Parathyroid adenoma (tissue), 2 donors: ENCODE results near the gene DNM3.

Experiments
- H2AFZ ChIP-seq: fragments of 300-600 bp; sonication (generic); one replicate; pipeline ENCODE4 v1.7.0; 2017; ENCODE audit warnings: antibody characterized with exemption, mild to moderate bottlenecking
- H3K27ac ChIP-seq: fragments of 300-600 bp; sonication (generic); one replicate; pipeline ENCODE4 v1.7.0; 2017
- H3K27me3 ChIP-seq: fragments of 300-600 bp; sonication (generic); one replicate; pipeline ENCODE4 v1.7.0; 2017; ENCODE audit warnings: low read length; ENCODE audit not compliant: control insufficient read depth, insufficient read depth
- H3K36me3 ChIP-seq: fragments of 300-600 bp; sonication (generic); one replicate; pipeline ENCODE4 v1.7.0; 2017; ENCODE audit warnings: low read length; ENCODE audit not compliant: control insufficient read depth, insufficient read depth
- H3K4me1 ChIP-seq: fragments of 300-600 bp; sonication (generic); one replicate; pipeline ENCODE4 v1.7.0; 2017; ENCODE audit warnings: control low read depth
- H3K4me2 ChIP-seq: fragments of 300-600 bp; sonication (generic); one replicate; pipeline ENCODE4 v1.7.0; 2017; ENCODE audit warnings: low read length
- H3K4me3 ChIP-seq: fragments of 300-600 bp; sonication (generic); one replicate; pipeline ENCODE4 v1.7.0; 2017; ENCODE audit warnings: low read depth, low read length
- H3K79me2 ChIP-seq: fragments of 300-600 bp; sonication (generic); one replicate; pipeline ENCODE4 v1.7.0; 2017; ENCODE audit warnings: control low read depth
- H3K9ac ChIP-seq: fragments of 300-600 bp; sonication (generic); one replicate; pipeline ENCODE4 v1.7.0; 2017; ENCODE audit warnings: mild to moderate bottlenecking
- H3K9me3 ChIP-seq: fragments of 300-600 bp; sonication (generic); one replicate; pipeline ENCODE4 v1.7.0; 2017; ENCODE audit warnings: low read length; ENCODE audit not compliant: control insufficient read depth
- CTCF ChIP-seq: fragments of 300-600 bp; sonication (generic); IDR thresholded peaks from one replicate; pipeline ENCODE4 v1.7.0; 2017; ENCODE audit warnings: antibody characterized with exemption, mild to moderate bottlenecking
- donor health status: primary hyperparathyroidism.

DNM3 gene

DNA sequence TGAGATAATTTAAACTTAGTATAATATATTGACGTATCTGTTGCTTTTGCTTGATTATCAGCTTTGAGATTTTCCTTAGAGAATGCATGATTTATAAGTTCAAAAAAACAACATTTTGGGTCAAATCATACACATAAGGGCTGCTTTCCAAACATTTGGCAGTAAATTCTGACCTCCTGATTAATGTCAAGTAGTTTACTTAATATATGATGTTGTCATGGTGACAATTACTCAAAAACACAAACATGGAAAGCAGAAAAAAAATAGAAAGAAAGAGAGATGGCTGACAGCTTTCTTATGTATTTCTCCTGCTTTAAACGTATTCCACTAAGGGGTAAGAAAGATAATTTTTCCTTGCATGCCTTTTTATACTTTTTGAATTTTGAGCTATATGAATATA, 320.9 kb downstream of the DNM3 start:
- no peak for TF ChIP-seq CTCF
- Histone ChIP-seq H3K79me2 (no peaks in the 10 kb centered on the region), H3K9me3 (no peaks in the 10 kb centered on the region), H3K4me2 (no peak overlapping the region), H3K4me3 (no peak overlapping the region), H2AFZ (no peak overlapping the region), H3K36me3 (no peaks in the 10 kb centered on the region), H3K9ac (no peak overlapping the region), H3K27ac (no peak overlapping the region), H3K27me3 (no peaks in the 10 kb centered on the region), H3K4me1 (no peaks in the 10 kb centered on the region)

- Histone ChIP-seq H3K27ac (no peak overlapping the region), H3K4me2 (no peak overlapping the region), H3K36me3 (no peaks in the 10 kb centered on the region), H3K4me3 (no peak overlapping the region), H2AFZ (no peak overlapping the region), H3K9ac (no peak overlapping the region), H3K79me2 (no peaks in the 10 kb centered on the region), H3K9me3 (no peaks in the 10 kb centered on the region), H3K27me3 (no peaks in the 10 kb centered on the region), H3K4me1 (no peaks in the 10 kb centered on the region)
- no peak for TF ChIP-seq CTCF
Observed at GRCh38 chr1:172163498-172164215, 322.4 kb downstream of the DNM3 start.

GRCh38 chr1:172165403-172165802, 324.1 kb downstream of the DNM3 start:
- Histone ChIP-seq H3K36me3 (no peaks in the 10 kb centered on the region), H3K27me3 (no peaks in the 10 kb centered on the region), H3K9me3 (no peaks in the 10 kb centered on the region), H2AFZ (no peak overlapping the region), H3K27ac (no peak overlapping the region), H3K4me1 (no peaks in the 10 kb centered on the region), H3K79me2 (no peaks in the 10 kb centered on the region), H3K4me2 (no peak overlapping the region), H3K9ac (no peak overlapping the region), H3K4me3 (no peak overlapping the region)
- no peak for TF ChIP-seq CTCF

GRCh38 chr1:172167796-172168596, 326.7 kb downstream of the DNM3 start:
- no peaks in the 10 kb centered on the region for H3K9me3 ChIP-seq
- H3K9ac ChIP-seq: no peak overlapping the region
- H3K27me3 ChIP-seq: no peaks in the 10 kb centered on the region
- TF ChIP-seq CTCF: no peak
- H3K4me1 ChIP-seq: no peaks in the 10 kb centered on the region
- no peaks in the 10 kb centered on the region for H3K79me2 ChIP-seq
- no peak overlapping the region for H3K4me3 ChIP-seq
- no peak overlapping the region for H3K4me2 ChIP-seq
- no peak overlapping the region for H2AFZ ChIP-seq
- H3K36me3 ChIP-seq: no peaks in the 10 kb centered on the region
- H3K27ac ChIP-seq: no peak overlapping the region

DNA sequence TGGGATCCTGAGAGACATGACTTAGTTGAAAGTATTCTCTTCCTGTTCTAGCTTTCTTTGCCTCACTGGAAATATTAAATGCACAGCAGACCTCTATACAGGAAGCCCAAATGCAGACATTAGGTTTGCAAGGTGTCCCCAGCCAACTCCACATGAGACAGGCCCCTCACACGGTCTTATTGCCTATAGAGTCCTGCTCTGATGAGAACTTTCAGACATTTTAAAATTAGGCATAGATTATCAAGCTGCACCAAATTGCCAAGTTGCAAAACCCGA, 327.2 kb downstream of the DNM3 start:
- H3K36me3 ChIP-seq: no peaks in the 10 kb centered on the region
- H3K9me3 ChIP-seq: no peaks in the 10 kb centered on the region
- TF ChIP-seq CTCF: no peak
- H2AFZ ChIP-seq: no peak overlapping the region
- H3K9ac ChIP-seq: no peak overlapping the region
- H3K4me2 ChIP-seq: no peak overlapping the region
- no peaks in the 10 kb centered on the region for H3K27me3 ChIP-seq
- H3K4me3 ChIP-seq: no peak overlapping the region
- no peak overlapping the region for H3K27ac ChIP-seq
- no peaks in the 10 kb centered on the region for H3K79me2 ChIP-seq
- H3K4me1 ChIP-seq: no peaks in the 10 kb centered on the region
